Left forelimb (tissue), 1 donor: Measurements from ENCODE around the gene MYCL.

ENCODE experiments used
- DNase-seq: peaks from one replicate; pipeline ENCODE4 v3.0.0-alpha.2; 2018; ENCODE audit warnings: low spot score

MYCL gene, protein sequence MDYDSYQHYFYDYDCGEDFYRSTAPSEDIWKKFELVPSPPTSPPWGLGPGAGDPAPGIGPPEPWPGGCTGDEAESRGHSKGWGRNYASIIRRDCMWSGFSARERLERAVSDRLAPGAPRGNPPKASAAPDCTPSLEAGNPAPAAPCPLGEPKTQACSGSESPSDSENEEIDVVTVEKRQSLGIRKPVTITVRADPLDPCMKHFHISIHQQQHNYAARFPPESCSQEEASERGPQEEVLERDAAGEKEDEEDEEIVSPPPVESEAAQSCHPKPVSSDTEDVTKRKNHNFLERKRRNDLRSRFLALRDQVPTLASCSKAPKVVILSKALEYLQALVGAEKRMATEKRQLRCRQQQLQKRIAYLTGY

DNA sequence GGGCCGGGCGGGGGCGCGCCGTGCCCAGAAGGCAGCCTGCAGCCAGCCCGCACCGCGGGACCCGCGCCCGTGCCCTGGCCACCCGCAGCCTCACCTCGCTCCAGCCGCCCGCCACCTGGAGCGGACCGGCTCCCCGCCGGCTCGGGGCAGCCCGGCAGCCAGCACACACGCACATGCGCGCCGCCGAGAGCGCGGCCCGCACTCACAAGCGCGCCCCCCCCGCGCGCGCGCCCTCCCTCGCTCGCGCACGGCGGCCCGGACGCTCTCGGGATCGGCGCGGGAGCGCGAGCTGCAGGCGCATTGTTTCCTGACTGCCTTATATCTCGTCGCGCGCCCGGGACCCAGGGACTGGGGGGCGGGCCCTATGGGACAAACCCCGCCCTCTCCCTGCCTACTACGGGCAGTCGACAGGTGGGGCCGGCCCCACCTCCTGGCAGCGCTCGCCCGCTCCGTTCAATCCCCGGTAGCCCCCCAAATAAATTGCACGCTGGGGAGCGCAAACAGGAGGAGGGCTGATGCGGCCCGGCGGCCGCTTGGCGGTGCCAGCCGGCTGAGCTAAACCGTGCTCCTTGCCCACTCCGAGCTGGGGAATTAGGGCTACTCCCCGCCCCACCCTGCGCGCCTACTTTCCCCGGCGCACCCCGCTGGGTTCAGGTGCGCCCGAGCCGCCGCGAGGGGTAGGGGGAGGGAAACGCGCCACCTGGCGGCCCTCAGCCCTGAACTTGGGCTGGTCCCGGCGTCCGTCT is at the start of gene MYCL:
MYCL (minus strand) TSS at position 204 of the 746 bp plus-strand sequence. CDS start 483 bp downstream, outside the sequence.
- peak; percentile 74 for DNase-seq

DNA sequence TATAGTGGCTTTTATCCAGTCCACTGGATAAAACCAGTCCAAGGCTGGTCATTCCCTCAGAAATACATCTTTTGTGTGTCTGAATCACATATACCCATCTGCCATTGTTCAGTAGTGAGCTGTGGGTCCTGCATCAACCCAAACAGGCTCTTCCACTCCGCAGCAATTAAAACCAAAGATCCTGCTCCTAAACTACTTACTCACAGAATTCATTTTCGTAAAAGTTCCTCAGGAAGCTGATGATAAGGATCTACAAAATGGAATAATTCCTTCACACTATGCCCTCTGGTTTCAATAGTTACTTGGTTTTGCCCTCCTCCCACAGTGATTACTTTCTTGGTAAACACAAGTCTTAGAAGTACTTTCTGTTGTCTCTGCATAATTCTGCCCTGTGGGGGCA is 48.2 kb upstream of the MYCL start:
- DNase-seq, result no peak

DNA sequence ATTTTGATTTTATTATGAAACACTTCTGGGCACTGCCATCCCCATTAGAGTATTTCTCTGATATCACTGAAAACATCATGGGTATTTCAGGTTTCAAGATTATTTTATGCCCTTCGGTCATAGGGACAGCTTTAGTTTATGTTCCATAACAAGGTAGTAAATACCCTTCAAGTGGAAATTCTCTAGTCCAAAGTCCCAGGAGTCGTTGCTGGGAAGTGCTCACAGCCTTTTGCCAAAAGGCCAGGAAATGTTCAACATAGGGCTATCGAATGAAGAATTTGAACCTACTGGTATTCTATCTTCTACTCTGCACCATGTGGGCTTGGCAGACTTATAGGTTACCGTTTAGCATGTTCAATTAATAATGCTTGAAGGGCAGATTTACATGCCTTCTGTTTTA is 45.5 kb upstream of the MYCL start:
- DNase-seq, result no peak

DNA sequence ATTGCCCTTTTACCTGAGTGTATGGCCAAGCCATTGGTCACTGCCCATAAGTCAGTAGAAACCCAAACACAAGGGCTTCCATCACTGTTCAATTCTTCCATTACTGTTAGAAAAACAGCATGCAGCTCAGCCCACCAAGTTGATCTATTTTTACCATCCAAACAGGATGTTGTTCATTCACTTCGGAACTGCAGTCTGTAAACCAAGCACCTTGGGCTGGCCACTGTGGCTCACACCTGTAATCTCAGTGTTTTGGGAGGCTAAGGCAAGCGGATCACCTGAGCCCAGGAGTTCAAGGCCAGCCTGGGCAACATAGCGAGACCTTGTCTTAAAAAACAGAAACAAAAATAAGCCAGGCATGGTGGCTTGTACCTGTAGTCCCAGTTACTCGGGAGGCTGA is 44.5 kb upstream of the MYCL start:
- no peak for DNase-seq

DNA sequence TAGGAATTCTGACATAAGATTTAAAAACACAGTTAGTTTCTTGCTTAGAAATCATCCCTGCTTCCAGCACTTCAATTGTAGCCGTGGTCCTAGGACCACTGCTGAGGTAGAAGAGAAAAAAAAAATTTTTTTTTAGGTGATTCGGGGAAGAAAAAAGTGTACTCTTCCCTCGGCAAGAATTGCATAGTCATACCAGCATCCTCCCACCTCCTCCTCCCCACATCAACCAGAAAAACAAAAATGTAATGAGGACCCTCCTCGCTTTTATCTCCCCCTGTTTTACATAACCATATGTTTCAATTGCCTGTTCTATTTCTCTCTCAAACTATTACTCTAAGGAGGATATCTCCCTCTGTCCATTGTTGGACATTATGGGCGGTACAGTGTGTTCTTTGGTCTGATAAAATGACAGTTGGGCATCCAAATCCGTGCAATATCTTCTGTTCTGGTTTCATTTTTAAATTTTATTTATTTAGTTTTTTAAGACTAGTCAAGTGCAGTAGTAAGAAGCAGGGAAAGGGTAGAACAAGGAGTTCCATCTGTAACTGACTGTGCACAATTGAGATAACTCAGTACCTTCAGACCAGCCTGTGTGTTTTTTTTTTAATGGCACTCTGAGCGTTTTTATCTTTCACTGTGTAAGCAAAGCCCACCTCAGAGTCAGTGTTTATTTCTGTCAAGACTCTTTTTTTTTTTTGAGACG is 42.8 kb upstream of the MYCL start:
- DNase-seq, result no peak

DNA sequence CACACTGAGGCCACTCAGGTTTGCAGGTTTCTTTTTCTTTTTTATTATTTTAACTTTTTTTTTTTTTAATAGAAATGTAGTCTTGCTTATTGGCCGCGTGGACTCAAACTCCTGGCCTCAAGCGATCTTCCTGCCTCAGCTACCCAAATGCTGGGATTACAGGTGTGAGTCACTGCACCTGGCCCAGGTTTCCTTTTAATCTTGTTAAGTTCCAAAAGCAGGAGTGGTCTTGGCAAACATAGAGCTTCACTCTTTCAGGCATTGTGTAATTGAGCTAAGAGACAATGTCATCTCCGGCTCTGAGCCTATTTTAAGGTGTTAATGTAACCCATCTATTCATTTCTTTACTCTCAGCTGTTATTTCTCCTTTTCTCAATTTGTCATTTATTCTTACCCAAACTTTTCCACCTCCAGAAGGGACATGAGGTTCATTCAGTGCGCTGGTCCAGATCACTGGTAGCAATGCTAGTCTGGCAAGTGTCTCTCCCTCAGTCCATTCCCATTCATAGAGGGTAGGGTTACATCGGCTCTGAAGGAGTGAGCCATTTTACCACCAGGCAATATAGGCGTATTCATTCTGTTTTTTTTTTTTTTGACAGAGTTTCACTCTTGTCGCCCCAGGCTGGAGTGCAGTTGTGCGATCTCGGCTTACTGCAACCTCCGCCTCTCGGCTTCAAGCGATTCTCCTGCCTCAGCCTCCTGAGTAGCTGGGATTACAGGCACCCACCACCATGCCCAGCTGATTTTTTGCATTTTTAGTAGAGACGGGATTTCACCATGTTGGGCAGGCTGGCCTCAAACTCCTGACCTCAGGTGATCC is 42.0 kb upstream of the MYCL start:
- no peak for DNase-seq

DNA sequence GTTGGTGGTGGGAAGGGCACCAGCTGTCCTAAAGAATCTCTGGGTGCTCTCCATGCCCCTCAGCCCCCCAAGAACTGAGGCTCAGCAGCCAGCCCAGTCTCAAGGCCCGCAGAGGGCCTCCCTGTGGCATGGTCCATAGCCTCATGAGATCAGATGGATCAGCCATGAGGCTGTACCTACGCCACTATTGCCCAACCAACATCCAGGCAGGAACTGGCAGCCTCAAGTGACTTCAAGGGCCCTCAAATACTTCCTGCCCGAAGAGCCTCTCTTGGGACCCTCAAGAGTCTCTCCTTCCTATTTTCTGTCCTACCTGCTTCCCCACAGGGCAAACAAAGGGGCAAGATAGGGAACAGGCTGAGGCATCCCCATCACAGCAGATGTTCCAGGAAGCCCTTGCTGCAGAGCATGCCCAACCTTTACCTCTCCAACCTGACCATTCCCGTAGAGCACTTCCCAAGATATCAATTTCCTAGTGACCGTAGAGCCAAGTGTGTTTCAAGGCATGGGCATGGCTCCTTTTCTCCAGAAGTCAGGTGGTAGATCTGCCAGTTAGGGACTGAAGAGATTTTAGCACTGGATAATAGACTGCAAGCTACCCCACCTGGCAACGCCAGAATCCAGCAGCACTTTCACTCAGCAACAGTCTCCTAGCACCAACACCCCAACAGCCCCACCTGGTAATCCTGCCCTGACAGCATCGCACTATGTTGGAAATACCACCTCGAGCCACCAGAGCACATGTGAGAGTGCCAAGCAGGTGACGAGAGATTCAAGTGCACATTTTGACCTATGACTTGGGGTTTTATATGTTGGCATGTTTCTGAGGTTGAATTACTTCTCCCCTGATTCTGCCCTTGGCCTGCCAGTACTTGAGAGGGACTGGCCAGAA is 39.5 kb upstream of the MYCL start:
- DNase-seq, result no peak

DNA sequence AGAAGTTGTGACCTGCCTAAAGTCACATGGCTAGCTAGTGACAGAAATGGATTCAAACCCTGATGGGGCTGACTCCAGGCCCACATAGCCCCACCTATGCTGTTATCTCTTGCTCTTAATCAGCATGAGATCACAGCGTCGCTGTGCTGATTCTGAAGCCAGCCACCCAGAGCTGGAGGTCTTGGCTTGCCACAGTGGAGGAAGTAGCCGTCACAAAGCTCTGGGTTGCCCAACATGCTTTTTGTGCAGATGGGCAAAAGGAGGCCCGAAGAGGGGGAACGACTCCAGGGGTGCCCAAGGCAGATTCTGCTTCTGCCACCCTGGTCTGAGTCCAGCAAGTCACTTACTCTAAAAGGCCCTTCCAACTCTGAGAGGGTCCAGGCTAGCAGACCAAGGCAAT is 38.5 kb upstream of the MYCL start:
- no peak for DNase-seq

DNA sequence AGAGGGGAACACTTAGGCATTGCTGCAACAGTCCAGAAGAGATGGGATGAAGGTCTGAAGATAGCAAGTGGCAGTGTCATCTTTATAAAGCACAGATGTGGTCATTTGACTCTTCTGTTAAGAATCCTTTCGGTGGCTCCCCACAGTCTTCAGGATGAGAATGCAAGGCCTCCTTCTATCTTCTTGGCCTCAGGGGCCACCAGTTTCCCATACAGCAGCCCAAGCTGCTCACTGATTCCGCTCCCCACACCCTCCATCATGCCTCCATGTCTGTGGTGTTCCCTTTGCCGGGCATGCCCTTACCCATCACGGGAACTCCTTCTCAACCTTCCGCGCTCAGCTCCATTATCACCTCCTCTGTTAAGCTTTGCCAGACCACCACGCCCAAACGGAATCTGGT is 37.1 kb upstream of the MYCL start:
- no peak for DNase-seq

DNA sequence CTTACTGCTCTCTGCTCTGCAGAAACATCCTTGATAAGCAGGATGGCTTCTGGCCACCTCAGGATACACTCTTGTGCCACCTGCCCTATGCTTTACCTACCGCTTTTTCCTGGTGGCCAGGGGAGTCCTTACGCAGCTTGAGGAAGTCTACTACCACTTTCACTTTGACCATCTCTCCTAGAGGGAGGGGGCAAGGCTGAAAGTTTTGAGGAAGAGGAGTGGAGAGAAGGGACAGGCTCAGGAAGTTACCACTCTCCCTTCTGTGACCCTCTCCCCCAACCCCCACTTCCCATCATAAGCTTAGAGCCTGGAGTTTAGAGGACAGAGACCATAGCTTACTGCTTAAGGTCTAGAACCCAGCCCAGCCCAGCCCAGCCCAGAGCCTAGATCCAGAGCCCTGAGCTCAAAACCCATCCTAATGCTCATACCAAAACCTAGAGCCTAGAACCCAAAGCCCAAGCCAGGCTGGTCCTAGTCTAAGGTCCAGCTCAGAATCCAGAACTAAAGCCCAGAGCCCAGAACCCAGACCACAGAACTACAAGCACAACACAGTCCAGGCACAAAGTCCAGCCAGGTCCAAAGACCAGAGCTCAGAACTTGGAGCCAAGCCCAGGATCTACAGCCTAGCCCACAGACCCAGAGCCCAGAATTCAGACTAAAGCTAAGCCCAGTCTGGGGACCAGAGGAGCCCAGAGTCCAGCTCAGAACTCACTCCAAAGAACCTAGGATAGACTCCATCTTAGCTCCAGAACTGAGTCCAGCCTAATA is 35.2 kb upstream of the MYCL start:
- no peak for DNase-seq

DNA sequence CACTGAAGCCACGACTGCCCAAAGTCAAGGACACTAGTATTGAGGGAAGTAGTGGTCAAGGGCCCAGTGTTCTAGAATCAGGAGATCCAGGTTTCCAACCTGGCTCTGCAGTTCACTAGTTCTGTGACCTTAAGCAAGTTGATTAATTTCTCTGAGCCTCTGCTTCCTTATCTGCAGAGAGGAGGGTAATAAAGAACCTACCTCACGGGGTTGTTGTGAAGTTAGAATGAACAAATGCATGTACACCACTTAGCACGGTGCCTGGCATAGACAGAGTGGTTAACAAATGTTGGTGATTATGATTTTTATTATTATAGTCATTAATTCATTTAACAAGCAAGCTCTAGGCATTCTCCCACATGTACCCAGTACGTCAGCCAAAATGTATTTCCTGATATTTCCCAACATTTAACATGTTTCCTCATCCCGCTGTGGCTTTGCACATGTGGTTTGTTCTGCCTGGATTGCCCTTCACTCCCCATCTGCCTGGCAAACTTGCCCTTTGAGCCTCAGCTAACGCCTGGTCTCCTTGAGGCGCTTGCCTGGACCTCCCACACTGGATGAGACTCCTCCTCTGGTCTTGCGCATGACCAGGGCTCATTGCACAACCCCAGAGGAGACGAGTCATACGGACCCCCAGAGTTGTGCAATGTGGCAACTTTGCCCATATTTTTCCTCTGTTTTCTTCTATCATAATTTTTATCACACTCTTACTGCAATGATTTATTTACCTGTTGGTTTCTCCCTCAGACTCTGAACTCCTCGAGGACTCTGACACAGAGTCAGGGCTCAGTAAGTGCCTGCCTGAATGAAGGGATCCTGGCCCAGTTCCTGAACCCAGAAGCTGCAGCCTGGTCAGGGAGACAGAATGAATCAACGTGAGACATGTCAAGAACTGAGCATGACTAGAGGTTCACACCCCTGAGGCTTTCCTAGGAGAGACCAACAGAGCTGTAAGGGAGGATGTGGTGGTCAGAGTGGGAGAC is 32.5 kb upstream of the MYCL start:
- DNase-seq, result no peak

DNA sequence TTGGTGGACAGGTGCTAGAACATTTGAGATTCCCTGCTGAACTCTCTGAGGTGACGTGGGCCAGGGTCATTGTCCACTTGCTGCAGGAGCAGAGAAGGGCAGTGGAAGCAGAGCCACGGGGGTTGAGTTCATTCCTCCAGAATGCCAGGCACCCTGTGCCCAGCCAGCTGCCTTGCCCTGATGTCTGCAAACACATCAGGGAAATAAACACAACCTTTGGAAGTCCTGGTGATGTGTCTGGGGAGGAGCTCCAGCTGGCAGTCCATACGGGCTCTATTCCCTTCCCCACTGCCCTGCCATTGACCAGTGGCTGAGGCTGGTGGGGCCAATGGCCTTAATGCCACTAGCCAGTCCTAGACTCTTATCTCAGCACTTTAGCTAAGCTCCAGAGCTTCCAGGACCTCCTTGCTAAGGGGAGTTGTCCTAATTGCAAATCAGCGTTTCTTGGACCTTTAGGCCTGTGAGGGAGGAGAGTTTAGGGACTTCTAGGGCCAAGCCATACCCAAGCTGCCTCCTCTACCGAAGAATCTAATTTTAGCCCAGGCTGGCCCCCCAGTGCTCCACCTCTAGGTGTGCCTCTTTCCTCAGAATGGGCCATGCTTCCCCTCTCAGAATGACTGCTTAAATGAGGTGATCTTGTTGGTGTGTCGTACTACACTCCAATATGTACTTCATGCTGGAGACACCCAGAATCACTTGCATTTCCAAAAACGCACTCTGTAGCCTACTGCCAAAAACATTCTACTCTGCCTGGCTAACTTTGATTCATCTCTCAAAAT is 27.3 kb upstream of the MYCL start:
- DNase-seq, result no peak

DNA sequence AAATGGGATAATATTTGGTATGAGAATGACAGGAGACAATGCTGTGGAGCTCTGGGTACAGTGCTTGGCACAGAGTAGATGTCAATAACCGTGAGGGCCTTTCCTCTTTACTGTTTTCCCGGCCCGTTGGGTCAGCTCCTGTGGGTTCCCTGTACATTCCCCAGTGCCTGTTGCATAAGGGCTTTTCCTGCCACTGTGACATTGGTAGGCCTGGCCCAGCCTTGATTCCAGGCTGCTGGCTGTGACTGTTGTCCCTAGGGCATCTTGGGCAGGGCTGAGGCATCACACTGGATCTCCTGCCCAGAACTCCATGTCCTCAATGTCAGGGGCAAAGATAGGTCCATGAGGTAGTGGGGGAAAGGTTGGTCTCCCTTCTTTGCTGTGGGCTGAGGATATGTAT is 25.8 kb upstream of the MYCL start:
- no peak for DNase-seq

DNA sequence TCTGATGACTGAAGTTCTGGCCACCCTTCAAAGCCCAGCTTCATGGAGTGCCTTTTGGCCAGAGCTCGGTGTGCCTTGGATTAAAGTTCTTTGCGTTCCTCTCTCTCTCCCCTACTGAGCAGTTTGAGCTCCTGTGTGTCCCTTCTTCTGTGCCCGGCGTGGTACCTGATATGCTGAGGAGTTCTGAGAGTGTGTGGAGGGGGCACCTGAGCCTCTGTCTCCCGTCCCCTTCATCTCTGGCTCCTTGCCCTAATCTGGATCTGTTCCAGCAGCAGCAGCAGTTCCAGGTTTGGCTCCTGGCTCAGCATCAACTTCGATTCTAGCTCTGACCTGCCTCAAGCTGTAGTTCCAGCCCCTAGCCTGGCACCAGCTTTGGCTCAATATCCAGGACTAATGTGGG is 25.1 kb upstream of the MYCL start:
- DNase-seq, result no peak

DNA sequence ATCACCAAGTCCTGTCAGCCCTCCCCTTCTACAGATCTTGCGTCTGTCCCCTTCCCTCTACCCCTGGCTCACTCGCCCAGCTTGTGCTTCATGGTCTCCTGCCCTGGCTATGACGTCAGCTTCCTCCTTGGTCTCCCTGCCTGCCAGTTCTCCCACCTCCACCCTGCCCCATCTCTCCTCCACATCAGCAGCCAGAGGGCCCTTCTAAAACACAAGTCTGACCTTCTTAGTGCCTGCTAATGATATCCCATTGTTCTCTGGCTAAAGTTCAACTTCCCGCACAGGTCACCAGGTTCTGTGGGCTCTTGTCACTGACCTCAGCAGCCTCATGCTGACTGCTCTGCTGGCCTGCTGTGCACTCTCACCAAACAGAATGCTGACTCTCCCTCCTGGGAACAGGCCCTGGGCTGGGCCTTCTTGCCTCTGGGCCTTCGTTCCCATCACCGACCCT is 24.7 kb upstream of the MYCL start:
- no peak for DNase-seq

DNA sequence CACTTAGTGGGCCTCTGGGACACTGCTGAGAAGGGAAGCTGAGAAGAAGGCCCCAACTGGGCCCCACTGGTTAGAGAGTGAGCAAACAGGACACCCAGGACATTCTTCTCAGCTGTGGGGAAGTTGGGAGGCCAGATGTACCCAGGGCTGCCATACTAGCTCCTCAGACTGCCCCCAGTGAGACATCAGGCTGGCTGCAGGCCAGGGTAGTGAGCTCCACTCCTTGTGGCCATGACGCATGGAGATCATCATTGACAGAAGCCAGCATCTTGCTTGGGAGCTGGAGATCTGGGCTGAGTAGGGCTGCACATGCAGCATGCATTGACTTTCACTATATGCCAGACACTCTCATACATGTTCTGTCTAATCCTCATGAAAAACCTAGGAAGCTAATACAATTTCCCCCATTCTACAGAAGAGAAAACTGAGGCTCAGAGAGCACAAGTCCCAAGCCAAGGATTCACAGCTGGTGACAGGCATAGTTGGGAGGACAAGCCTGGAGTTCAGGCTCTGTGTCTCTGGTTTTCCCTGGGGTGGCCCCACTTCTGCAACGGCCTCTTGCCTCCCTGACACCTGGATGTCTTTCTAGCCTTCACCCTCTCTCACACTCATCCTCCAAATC is 24.1 kb upstream of the MYCL start:
- no peak for DNase-seq

DNA sequence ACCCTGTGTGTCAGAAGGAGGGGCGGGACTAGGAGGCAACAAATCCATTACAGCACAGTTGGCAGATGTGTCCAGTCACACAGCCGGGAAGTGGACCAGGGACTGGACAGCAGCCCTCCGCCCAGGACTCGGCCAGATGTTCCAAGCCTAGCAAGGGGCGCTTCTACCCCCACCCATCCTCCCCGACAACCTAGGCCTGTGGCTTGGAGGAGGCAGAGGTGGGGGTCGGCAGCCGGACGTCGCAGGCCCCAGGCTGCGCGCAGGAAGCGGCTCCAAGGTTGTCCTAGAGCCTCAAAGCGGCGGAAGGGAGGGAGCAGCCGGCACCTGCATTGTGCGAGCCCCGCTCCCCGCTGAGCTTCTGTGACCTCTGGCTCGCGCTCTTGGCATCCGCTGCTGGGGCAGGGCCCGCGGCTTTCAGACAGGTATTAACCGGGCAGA is 20.6 kb upstream of the MYCL start:
- DNase-seq, result no peak

DNA sequence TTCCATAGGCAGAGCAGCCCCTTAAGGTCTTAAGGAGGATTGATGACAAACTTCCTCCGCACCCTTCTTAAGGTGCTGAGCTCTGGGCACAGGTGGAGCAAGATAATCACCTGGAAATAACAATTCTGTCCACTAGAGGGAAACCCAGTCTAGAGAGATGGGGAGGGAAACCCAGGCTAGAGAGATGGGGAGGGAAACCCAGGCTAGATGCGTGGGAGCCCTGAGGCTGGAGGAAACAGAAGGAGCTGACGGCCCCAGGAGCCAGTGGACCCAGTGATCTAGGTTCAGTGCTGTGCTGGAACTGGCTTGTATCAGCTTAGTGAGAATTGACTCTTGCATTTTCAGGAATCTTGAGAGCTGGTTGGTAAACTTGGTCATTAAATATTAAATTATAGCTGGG is 17.8 kb upstream of the MYCL start:
- DNase-seq, result no peak
